ENCODE measurements around the gene GPATCH3.

- TF ChIP-seq EZH2 (IDR thresholded peaks at IDR 0.05; ENCODE audit: borderline replicate concordance) (no peak), EZH2phosphoT487 (IDR thresholded peaks at IDR 0.05; ENCODE audit: low read depth, severe bottlenecking, unreplicated experiment) (no peak)
- TF ChIP-seq, protein P1, sequence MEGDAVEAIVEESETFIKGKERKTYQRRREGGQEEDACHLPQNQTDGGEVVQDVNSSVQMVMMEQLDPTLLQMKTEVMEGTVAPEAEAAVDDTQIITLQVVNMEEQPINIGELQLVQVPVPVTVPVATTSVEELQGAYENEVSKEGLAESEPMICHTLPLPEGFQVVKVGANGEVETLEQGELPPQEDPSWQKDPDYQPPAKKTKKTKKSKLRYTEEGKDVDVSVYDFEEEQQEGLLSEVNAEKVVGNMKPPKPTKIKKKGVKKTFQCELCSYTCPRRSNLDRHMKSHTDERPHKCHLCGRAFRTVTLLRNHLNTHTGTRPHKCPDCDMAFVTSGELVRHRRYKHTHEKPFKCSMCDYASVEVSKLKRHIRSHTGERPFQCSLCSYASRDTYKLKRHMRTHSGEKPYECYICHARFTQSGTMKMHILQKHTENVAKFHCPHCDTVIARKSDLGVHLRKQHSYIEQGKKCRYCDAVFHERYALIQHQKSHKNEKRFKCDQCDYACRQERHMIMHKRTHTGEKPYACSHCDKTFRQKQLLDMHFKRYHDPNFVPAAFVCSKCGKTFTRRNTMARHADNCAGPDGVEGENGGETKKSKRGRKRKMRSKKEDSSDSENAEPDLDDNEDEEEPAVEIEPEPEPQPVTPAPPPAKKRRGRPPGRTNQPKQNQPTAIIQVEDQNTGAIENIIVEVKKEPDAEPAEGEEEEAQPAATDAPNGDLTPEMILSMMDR (IDR thresholded peaks at IDR 0.05; ENCODE audit: poor library complexity): no peak
These were observed 44.6 kb downstream of the GPATCH3 start for GRCh38 chr1:26855636-26856035.
